Muscle of arm (tissue), 12 donors: ENCODE results near the gene IFITM1. TPM values are rescaled to one million over a fixed set of nuclear protein-coding genes. Genes with fewer than 3 reads are reported as not detected.
A peak's percentile ranks its signal among the peaks of the same experiment; 100 is the strongest.
"Not testable (repeated sequence)": the region's sequence is repeated elsewhere in the genome, so short reads cannot be mapped to it uniquely, and the experiment has no call there.

Experiments
- DNase-seq: peaks from one replicate; pipeline ENCODE4 v3.0.0-alpha.2; 2013
- polyA plus RNA-seq, 12 donors: library from polyadenylated mRNA; unstranded; fragments of 120-200 nt; gene quantifications; one replicate each; pipeline ENCODE4 v1.2.1, GENCODE V29; 2013; ENCODE audit not compliant: insufficient read length in 12 of 12

The IFITM1 gene
- polyA plus RNA-seq, 12 donors = 9.9 to 21.3 (median 14.1) TPM; not detected in 2

DNA sequence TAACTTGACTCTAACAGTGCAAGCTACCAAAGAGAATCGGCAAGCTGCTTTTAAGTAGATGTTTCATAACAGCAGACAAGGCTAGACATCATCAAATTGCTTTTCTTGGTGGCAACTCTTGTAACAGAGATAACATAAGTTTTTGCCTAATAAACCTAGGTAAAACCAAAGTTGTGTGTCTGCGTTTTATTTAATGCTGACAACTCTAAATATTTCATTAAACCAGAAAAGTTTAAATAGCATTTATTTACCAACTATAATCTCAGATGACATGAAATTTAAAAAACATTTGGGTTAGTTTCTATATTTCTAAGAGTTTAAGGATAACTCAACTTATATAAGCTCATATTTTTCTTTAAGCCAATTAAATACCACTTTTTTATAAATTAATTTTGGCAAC lies 26.1 kb downstream of the IFITM1 start:
- DNase-seq = no peak

DNA sequence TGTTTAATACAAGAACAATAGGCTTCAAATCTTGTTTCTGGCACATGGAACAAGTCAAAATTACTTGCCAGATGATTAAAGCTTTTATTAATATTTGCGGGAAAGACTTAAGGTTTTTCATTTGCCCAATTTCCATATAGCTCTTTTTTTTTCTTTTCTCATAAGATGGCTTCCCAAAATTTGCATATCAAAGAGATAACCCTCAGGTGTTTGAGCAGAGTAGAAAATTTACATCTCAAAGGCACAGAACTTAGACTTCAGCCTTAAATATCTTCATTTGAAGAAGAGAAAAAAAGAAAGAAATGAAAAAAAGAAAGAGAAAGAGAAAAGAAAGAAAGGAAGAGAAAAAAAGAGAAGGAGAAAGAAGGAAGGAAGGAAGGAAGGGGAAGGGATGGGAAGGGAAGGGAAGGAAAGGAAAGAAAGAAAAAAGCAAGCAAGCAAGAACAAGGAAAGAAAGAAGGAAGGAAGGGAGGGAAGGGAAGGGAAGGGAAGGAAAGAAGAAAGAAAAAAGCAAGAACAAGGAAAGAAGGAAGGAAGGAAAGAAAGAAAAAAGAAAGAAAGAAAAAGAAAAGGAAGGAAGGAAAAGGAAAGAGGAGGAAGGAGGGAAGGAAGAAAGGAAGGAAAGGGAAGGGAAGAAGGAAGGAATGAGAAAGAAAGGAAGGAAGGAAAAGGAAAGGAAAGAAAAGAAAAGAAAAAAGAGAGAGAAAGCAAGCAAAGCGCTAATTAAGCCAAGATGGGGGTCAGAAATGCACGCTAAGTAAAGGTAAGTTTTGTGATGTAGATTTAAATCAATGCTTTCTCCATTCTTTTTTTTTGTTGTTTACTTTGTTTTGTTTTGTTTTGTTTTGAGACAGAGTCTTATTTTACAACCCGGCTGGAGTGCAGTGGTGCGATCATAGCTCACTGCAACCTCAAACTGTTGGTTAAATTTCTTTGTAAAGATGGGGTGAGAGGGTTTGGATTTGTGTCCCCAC lies 27.0 kb downstream of the IFITM1 start:
- DNase-seq = no peak

DNA sequence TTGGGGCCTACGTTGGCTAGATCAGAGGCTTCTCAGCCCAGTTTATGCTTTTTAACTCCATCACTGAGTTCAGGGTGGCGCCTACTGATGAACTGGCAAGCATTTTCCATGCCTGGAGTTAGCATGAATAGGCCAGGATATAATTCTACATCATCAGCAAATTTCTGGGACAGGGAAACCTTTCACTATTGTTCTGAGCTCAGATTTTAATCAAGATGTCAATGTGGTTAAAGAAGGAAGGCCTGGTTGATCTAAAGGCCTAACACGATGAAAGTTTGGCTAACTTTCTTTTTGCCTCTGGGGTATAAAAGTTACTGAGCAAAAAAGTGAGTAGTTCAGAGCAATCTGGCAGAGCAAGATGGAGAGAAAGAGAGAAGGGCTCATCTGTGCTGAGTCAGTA lies 28.5 kb downstream of the IFITM1 start:
- DNase-seq = no peak

DNA sequence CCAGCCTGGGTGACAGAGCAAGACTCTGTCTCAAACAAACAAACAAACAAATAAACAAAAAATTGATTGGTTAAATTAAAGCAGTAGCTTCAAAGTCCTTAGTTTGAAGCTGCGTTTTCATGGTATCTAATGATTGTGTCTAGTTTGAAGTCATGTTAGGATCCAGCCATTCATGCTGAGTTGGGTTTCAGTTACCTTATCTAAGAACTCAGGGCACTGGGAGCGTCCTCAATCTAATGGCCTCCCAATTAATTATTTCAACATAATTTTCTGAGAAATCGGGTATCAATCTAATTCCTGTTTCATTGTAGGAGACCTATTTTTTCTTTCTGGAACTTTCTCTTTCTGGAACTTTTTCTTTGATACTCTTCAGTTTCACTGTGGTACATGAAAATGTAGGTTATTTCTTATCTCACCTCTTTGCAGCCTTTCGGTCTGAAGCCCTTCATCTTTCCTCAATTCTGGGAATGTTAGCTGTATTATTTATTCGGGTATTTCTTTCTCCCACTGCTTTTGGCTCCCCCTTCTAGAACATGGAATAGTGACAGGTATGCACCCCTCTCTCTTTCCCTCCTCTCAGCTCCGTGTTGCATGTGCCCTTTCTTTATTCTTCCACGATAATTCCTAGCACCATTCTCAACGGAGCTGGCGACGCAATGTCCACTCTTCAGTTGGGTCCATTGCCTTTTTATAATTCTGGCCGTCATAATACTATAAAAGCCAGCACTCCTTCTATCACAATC lies 31.2 kb downstream of the IFITM1 start:
- DNase-seq = no peak

DNA sequence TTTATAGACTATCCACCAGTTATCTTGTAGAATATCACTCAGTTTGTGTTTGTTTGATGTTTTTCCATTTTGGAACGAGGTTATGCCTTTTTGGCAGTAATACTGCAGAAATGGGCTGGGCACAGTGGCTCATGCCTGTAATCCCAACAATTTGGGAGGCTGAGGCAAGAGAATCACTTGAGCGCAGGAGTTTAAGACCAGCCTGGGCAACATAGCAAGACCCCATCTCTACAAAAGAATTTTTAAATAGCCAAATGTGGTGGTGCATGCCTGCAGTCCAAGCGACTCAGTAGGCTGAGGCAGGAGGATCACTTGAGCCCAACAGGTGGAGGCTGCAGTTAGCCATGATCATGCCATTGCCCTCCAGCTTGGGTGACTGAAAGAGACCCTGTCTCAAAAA lies 32.7 kb downstream of the IFITM1 start:
- DNase-seq = no peak

DNA sequence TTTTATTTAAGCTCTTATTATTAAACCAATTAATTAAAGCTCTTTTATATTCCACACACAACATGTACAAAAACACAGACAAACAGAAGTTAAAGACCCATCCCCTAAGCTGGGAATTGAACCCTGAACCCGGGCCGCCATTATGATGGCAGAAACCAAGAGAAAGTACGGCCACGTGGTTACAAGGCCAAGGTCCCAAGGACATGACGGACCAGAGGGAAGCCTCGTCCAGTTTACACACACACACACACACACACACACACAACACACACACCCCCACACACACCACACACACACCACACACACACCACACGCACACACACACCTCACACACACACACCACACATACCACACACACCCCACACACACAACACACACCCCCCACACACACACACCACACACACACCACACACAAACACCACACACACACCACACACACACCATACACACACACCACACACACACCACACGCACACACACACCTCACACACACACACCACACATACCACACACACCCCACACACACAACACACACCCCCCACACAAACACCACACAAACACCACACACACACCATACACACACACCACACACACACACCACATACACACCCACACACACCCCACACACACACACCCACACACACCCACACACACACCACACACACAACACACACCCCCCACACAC lies 35.6 kb downstream of the IFITM1 start:
- DNase-seq = not testable (repeated sequence)

DNA sequence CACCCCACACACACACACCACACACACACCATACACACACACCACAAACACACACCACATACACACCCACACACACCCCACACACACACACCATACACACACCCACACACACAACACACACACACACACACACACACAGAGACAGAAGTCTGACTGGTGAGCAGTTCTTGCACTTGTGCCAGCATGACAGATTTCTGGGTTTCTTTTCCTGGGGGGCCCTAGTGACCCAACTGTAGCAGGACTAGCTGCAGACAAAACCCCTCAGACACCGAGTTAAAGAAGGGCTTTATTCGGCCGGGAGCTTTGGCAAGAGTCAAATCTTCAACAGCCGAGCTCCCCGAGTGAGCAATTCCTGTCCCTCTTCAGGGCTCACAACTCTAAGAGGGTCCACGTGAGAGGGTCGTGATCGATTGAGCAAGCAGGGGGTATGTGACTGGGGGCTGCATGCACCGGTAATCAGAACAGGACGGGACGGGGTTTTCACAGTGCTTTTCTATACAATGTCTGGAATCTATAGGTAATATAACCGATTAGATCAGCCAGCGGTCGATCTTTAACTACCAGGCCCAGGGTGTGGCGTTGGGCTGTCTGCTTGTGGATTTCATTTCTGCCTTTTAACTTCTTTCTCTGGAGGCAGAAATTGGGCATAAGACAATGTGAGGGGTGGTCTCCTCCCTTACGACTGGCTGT lies 36.3 kb downstream of the IFITM1 start:
- not testable (repeated sequence) for DNase-seq

DNA sequence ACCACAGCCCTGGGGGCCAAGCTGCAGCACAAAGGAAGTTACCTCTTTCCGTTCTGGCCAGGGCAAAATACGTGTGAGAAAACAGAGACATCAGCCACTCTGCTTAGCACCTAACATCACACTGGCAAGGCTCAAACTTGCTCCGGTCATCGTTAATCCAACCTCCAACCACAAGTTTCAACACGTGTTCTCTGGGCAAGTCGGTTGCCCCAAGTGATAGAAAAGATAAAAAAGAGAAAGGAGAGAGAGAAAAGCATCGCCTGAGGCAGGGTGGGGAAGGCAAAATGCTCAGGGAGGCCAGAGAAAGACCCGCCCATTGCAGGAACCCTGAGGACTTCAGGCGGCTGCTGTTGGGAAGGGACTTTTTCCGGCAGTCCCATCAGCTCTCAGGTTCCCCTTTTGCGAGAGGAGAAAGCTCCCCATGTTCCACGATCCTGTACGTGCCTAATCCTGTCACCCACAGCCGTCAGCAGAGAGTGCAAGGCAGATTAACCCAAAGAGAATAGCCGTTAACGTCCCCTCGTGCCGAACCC lies 36.9 kb downstream of the IFITM1 start:
- peak; percentile 43 for DNase-seq

DNA sequence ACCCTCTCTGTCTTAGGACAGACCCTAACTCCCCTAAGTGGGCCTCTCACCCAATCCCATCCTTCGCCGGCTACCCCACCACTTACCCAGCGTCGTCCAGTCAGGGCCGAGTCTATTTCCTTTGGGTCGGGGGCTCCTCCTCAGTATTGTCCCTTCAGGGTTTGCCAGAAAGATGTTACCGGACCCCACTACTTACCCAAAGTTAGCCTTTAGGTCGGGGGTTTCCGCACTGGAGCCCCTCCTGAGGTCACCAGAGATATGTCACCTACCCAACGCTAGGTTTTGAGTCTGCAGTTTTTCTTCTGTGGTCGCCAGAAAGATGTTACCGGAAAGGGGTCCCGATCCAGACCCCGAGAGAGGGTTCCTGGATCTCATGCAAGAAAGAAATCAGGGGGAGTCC lies 37.6 kb downstream of the IFITM1 start:
- no peak for DNase-seq

DNA sequence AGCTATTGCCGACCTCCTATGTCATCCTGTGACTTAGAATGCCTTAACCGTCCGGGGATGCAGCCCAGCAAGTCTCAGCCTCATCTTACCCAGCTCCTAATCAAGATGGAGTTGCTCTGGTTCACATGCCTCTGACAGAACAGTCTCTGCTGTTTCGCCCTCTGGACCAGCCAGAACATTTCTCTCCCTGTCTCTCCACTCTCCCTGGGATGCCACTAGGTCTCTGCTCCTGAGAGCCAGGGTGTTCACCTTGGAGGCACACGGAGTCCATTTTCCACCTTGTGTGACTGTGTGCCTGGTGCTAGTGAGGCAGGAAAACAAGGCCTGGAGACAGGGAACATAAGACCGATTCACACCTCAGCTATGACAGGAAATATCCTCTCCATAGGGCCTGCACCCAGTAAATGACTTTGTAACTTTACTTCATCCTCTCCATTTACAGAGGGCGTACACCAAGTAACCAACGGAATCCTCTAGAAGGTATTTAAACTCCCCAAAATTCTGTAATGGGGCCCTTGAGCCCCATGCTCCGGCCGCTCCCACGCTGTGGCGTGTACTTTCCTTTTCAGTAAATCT lies 38.7 kb downstream of the IFITM1 start:
- no peak for DNase-seq

DNA sequence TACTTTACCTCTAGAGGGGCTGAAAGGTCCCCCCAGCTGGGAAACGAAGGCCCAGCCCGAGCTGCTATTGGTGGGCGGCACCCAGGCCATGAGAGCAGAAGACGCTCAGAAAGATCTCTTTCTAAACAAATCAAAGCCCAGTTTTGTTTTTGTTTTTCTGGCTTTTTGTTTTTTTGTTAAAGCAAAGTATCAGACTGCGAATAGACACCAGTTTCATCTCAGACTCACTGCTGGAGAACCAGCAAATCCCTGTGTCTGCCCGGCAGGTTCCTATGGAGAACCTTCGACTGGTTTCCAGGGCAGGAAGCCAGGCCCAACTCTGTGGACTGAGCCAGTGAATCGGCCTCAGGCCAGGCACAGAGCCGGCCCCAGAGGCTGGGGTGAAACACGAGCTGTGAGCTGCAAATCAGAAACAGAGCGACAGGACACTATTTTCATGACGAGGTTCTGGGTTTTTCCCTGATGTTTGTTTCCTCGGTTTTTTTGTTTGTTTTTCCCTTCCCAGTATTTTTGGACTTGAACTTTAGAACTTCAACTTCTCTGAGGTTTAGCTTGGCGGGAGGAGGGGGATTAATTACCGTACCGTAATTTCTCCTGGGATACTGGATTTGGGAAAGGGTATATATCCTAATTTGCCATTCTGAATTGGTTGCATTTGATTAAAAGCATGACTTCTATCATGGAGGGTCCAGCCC lies 39.5 kb downstream of the IFITM1 start:
- peak; percentile 91 for DNase-seq

DNA sequence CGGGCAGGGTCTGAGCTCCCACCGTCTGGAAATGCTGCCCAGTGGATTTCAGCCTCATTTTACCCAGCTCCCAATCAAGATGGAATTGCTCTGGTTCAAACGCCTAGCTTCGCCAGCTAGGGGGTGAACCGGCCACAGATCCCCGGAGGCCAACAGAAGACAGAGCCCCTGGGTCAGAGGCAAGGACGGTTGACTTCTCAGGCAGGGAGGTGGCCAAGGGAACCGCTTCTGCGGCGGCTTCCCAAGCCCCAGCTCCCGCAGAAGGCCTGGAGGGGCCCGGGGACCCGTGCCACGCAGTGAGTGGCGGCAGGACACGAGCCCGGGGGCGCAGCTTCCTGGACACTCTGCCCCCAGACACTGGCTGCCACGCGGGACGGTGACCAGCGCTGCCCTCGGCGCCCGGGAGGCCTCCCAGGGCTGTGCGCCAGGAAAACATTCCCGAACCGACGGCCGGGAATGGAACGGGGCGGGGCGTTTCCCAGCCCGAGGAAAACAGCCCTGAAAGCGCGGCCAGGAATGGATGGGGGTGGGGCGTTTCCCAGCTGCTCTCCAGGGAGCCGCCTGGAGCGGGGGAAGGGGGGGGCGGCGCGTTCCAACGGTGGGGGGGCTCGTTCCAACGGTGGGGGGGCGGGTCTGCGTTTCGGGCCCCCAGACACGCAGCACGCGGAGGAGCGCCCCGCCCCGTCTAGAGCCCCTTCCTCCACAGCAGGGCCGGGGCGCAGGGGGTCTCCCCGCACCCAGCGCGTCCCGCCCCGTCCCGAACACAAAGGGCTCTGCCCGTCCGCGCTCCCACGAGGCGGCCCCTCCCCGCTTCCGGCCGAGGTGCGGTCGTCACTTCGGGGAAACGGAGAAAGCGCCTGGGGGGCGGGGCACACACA lies 42.0 kb downstream of the IFITM1 start:
- DNase-seq = peak; percentile 95

DNA sequence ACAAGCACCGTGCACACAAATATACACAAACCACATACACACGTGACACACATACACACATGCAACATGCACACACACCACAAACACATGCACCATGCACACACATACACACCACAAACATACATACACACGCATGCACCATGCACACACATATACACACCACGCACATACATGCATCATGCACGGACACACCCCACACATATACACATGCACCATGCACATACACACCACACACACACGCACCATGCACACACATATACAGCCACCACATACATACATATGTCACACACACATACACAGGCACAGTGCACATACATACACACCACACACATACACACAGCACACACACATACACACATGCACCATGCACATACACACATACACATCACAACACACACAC lies 42.8 kb downstream of the IFITM1 start:
- DNase-seq = no peak

DNA sequence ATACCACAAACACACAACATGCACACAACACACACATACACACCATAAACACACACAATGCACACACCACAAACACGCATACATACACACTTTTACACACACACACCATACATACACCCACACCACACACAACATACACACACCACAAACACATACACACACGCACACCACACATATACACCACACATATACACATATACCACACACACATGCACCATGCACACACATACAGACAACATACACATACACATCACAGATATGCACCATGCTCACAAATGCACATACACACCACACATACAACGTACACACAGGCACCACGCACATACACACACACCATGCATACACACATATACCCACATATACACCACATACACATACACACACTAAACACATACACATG lies 43.7 kb downstream of the IFITM1 start:
- DNase-seq = no peak

DNA sequence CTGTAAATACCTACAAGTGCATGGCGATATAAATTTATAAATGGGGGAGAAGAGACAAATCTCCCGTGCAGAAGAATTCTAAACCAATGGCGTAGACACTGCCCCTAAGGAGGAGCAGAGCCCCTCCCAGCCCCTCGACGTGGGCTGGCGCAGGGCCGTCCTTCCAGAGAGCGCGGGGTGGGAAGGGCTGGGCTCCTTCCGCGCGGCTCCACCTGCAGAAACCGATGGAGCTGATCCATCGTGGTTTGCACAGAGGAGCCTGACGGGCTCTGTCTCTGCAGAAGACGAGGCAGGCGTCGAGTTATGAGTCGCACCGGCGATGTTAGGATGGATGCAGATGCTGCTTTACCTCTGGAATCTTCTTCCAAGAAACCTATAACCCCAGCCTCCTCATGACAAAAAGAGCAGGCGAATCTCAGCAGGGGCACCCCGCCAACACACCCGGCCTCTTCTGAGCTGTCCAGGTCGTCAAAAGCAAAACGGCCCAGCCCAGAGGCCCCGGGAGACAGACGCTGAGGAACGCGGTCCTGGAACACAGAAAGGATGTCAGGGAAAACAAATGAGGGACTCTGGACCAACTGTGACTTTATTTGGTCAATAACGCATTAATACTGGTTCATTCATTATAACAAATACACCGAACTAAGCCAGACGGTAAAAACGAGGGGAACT lies 44.4 kb downstream of the IFITM1 start:
- no peak for DNase-seq

DNA sequence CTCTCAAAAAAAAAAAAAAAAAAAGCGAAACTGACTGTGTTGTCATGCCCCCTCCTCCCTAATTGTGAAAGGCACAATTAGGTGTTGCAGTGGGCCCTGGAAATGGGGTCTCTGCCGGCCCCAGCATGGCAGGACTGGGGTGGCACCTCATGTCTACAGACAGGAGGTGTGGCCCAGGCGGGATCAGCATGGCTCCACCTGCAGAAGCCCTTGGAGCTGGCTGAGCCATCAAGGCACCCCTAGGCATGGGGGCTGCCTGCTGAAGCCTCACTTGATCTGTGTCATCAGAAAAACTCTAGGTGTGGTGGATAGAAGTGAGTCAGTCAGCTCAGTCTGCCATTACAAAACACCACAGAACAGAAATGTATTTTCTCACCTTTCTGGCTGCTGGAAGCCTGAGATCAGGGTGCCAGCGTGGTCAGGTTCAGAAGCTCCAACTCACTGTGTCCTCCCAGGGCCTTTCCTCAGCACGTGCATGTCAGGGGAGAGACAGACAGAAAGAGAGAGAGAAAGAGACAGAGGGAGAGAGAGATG lies 45.4 kb downstream of the IFITM1 start:
- no peak for DNase-seq

DNA sequence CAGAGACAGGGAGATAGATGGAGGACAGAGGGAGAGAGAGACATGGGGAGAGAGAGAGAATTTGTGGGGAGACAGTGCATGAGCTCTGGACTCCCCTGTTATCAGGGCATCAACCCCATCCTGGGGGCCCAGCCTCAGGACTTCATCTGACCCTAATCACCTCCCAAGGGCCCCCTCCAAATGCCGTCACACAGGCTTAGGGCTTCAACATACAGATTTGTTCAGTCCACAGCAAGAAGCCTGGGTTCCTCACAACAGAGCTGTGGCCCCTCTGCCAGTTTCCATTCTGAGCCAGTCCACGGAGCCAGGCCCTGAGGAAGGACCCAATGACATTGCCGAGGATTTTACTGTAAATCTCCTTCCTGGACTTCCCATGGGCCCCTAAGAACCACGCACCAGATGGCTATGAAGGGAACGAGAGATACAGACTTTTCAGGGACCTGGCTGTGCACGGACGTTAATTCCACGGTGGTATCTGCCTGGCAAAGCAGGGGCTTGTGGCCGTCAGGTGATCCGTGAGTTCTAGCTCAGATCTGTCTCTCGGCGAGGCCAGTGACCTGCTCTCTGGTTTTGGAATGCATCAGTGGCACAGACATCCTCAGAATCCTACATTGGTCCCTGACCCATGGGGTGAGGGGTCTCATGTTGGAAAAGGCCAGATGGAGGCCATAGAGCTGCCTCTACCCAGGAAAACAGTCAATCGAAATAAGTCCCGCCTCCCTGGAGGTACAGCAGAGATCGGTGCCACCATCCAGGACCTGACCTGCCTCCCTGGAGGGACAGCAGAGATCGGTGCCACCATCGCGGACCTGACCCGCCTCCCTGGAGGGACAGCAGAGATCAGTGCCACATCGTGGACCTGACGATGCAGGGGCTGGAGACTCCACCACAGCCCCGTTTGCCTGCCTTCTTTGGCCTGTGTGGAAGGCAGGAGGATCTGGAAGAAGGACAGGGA lies 46.8 kb downstream of the IFITM1 start:
- no peak for DNase-seq
